Astrocyte (in vitro differentiated cells and primary cell): ENCODE results near the gene APOL6. TPM values are rescaled to one million over a fixed set of nuclear protein-coding genes. Genes with fewer than 3 reads are reported as not detected.
A peak's percentile ranks its signal among the peaks of the same experiment; 100 is the strongest.

Source experiments
- DNase-seq: peaks from one replicate; pipeline ENCODE4 v3.0.0-alpha.2; 2010; ENCODE audit warnings: low read depth
- FAIRE-seq: peaks from 2 replicates; lab custom pipeline; 2011; peaks lifted over from hg19 to GRCh38; lab: Jason Lieb, UNC
- H2AFZ ChIP-seq: 2 replicates; pipeline ENCODE4 v1.6.0; 2012; ENCODE audit warnings: low read depth, low read length, inconsistent platforms
- H3K27ac ChIP-seq: 2 replicates; pipeline ENCODE4 v1.5.1; 2011; ENCODE audit warnings: low read depth, low read length, inconsistent platforms
- H3K27me3 ChIP-seq: 2 replicates; pipeline ENCODE4 v1.6.0; 2011; ENCODE audit warnings: low read length, inconsistent platforms; ENCODE audit not compliant: insufficient read depth
- H3K36me3 ChIP-seq: 2 replicates; pipeline ENCODE4 v1.5.1; 2011; ENCODE audit warnings: low read length, inconsistent platforms; ENCODE audit not compliant: insufficient read depth
- H3K4me1 ChIP-seq: 2 replicates; pipeline ENCODE4 v1.5.1; 2011; ENCODE audit warnings: low read length, inconsistent platforms; ENCODE audit not compliant: insufficient read depth
- H3K4me2 ChIP-seq: 2 replicates; pipeline ENCODE4 v1.6.0; 2012; ENCODE audit warnings: low read length, inconsistent platforms
- H3K4me3 ChIP-seq: 2 replicates; pipeline ENCODE4 v1.5.1; 2011; ENCODE audit warnings: low read depth, mild to moderate bottlenecking, low read length, inconsistent platforms; ENCODE audit not compliant: insufficient read depth
- H3K79me2 ChIP-seq: 2 replicates; pipeline ENCODE4 v1.6.0; 2012; ENCODE audit warnings: mild to moderate bottlenecking, low read length, inconsistent platforms; ENCODE audit not compliant: insufficient read depth
- H3K9ac ChIP-seq: 2 replicates; pipeline ENCODE4 v1.6.0; 2012; ENCODE audit warnings: mild to moderate bottlenecking, low read length, inconsistent platforms
- H3K9me3 ChIP-seq: 2 replicates; pipeline ENCODE4 v1.5.1; 2012; ENCODE audit warnings: low read depth, mild to moderate bottlenecking, low read length, inconsistent platforms; ENCODE audit not compliant: insufficient read depth
- H4K20me1 ChIP-seq: 2 replicates; pipeline ENCODE4 v1.6.0; 2012; ENCODE audit warnings: low read length, inconsistent platforms; ENCODE audit not compliant: insufficient read depth
- H3K27ac Mint-ChIP-seq: one replicate; pipeline ENCODE4 v1.8.0; 2021; ENCODE audit warnings: mild to moderate bottlenecking, mixed read lengths; ENCODE audit not compliant: unreplicated experiment
- H3K27me3 Mint-ChIP-seq: one replicate; pipeline ENCODE4 v1.8.0; 2021; ENCODE audit warnings: low read depth, mixed read lengths; ENCODE audit not compliant: unreplicated experiment
- H3K36me3 Mint-ChIP-seq: one replicate; pipeline ENCODE4 v1.8.0; 2021; ENCODE audit warnings: low read depth, mixed read lengths; ENCODE audit not compliant: unreplicated experiment
- H3K4me1 Mint-ChIP-seq: one replicate; pipeline ENCODE4 v1.8.0; 2021; ENCODE audit warnings: low read depth, mixed read lengths; ENCODE audit not compliant: unreplicated experiment
- H3K4me3 Mint-ChIP-seq: one replicate; pipeline ENCODE4 v1.8.0; 2021; ENCODE audit warnings: mild to moderate bottlenecking, moderate library complexity, mixed read lengths; ENCODE audit not compliant: unreplicated experiment
- H3K9me3 Mint-ChIP-seq: one replicate; pipeline ENCODE4 v1.8.0; 2021; ENCODE audit warnings: mild to moderate bottlenecking, mixed read lengths; ENCODE audit not compliant: unreplicated experiment
- CTCF ChIP-seq: IDR thresholded peaks from 2 replicates; pipeline ENCODE4 v1.5.1; 2011; ENCODE audit warnings: low read depth, mild to moderate bottlenecking, inconsistent platforms, low read length, moderate library complexity; ENCODE audit not compliant: insufficient read depth
- EZH2 ChIP-seq: IDR thresholded peaks from 2 replicates; pipeline ENCODE4 v1.6.1; 2012; ENCODE audit warnings: mild to moderate bottlenecking, low read length, inconsistent platforms; ENCODE audit not compliant: insufficient read depth
- total RNA-seq: library from RNA; stranded (reverse); gene quantifications from 2 replicates; pipeline ENCODE4 v1.2.1, GENCODE V29; 2021

APOL6 gene
- total RNA-seq, 1 donor from 2014 or later: 5.9 TPM

GRCh38 chr22:35638001-35638400, 10.2 kb upstream of the APOL6 start:
- Mint-ChIP-seq H3K4me1 (peaks cover 5% of the 10 kb centered on the region), H3K4me3 (no peak overlapping the region), H3K36me3 (no peaks in the 10 kb centered on the region), H3K9me3 (peaks cover 3% of the 10 kb centered on the region), H3K27me3 (peaks cover 9% of the 10 kb centered on the region), H3K27ac (no peak overlapping the region)
- H2AFZ ChIP-seq: no peak overlapping the region
- H3K36me3 ChIP-seq: no peaks in the 10 kb centered on the region
- no peaks in the 10 kb centered on the region for H3K4me1 ChIP-seq
- H3K9me3 ChIP-seq: no peaks in the 10 kb centered on the region
- H4K20me1 ChIP-seq: no peaks in the 10 kb centered on the region
- FAIRE-seq (no peak), DNase-seq (no peak)
- H3K4me2 ChIP-seq: no peak overlapping the region
- no peak overlapping the region for H3K9ac ChIP-seq
- no peaks in the 10 kb centered on the region for H3K27me3 ChIP-seq
- no peak overlapping the region for H3K27ac ChIP-seq
- H3K4me3 ChIP-seq: no peak overlapping the region
- H3K79me2 ChIP-seq: no peaks in the 10 kb centered on the region
- TF ChIP-seq CTCF (no peak), EZH2 (no peak)

- H3K9me3 Mint-ChIP-seq: peaks cover 3% of the 10 kb centered on the region
- H3K36me3 ChIP-seq: no peaks in the 10 kb centered on the region
- H3K4me2 ChIP-seq: no peak overlapping the region
- DNase-seq: peak; percentile 72
- no peaks in the 10 kb centered on the region for H4K20me1 ChIP-seq
- no peaks in the 10 kb centered on the region for H3K36me3 Mint-ChIP-seq
- no peak overlapping the region for H3K4me3 ChIP-seq
- peak overlapping the region; percentile 14 for H3K27ac Mint-ChIP-seq
- no peak overlapping the region for H3K27ac ChIP-seq
- H3K4me1 Mint-ChIP-seq: peaks cover 3% of the 10 kb centered on the region
- no peaks in the 10 kb centered on the region for H3K27me3 ChIP-seq
- FAIRE-seq: no peak
- H3K79me2 ChIP-seq: no peaks in the 10 kb centered on the region
- no peaks in the 10 kb centered on the region for H3K9me3 ChIP-seq
- no peak overlapping the region for H3K4me3 Mint-ChIP-seq
- no peak overlapping the region for H3K9ac ChIP-seq
- H2AFZ ChIP-seq: peak overlapping the region; percentile 65
- H3K4me1 ChIP-seq: no peaks in the 10 kb centered on the region
- TF ChIP-seq CTCF (no peak), EZH2 (no peak)
- H3K27me3 Mint-ChIP-seq: peaks cover 9% of the 10 kb centered on the region
Measured at GRCh38 chr22:35638410-35638809, 9.8 kb upstream of the APOL6 start.

- no peaks in the 10 kb centered on the region for H3K36me3 Mint-ChIP-seq
- no peaks in the 10 kb centered on the region for H3K27me3 ChIP-seq
- peaks cover 2% of the 10 kb centered on the region for H3K4me1 Mint-ChIP-seq
- no peak overlapping the region for H3K4me2 ChIP-seq
- peaks cover 9% of the 10 kb centered on the region for H3K27me3 Mint-ChIP-seq
- H4K20me1 ChIP-seq: no peaks in the 10 kb centered on the region
- no peaks in the 10 kb centered on the region for H3K36me3 ChIP-seq
- H3K4me3 Mint-ChIP-seq: no peak overlapping the region
- H3K9me3 Mint-ChIP-seq: no peaks in the 10 kb centered on the region
- H3K79me2 ChIP-seq: no peaks in the 10 kb centered on the region
- H3K9ac ChIP-seq: no peak overlapping the region
- H3K27ac ChIP-seq: no peak overlapping the region
- H3K4me1 ChIP-seq: peaks cover 3% of the 10 kb centered on the region
- TF ChIP-seq CTCF (no peak), EZH2 (no peak)
- no peak overlapping the region for H3K27ac Mint-ChIP-seq
- H3K4me3 ChIP-seq: no peak overlapping the region
- no peaks in the 10 kb centered on the region for H3K9me3 ChIP-seq
- FAIRE-seq (no peak), DNase-seq (no peak)
- H2AFZ ChIP-seq: no peak overlapping the region
Measured at GRCh38 chr22:35641494-35642120, 6.6 kb upstream of the APOL6 start.
